HepG2 (cell line): ENCODE results near the gene FGFR3. TPM values are rescaled to one million over a fixed set of nuclear protein-coding genes. Genes with fewer than 3 reads are reported as not detected.
A peak's percentile ranks its signal among the peaks of the same experiment; 100 is the strongest.

Source experiments
- ATM ChIP-seq: fragments of 450-650 bp; IDR thresholded peaks from 2 replicates; pipeline ENCODE4 v1.7.1; 2017; ENCODE audit warnings: mild to moderate bottlenecking, borderline replicate concordance
- CSRNP1 ChIP-seq: sonication (generic); formaldehyde crosslinking; IDR thresholded peaks from 2 replicates; pipeline ENCODE4 v1.8.1; 2023; ENCODE audit warnings: mild to moderate bottlenecking, missing genetic modification reagents
- GABPB1 ChIP-seq: IDR thresholded peaks from 2 replicates; pipeline ENCODE4 v1.6.1; 2016; ENCODE audit warnings: mild to moderate bottlenecking, missing genetic modification reagents, moderate library complexity, missing compliant biosample characterization
- SUZ12 ChIP-seq: fragments of 150-350 bp; IDR thresholded peaks from 2 replicates; pipeline ENCODE4 v1.6.1; 2014; ENCODE audit warnings: low read depth, low read length
- TBL1XR1 ChIP-seq: fragments of 150-350 bp; IDR thresholded peaks from 2 replicates; pipeline ENCODE4 v1.6.1; 2014; ENCODE audit warnings: borderline replicate concordance, low read length; ENCODE audit not compliant: partially characterized antibody
- U2AF1 ChIP-seq: fragments of 200-400 bp; formaldehyde crosslinking; optimal IDR thresholded peaks from 2 replicates; pipeline ENCODE3; 2017; ENCODE audit warnings: mild to moderate bottlenecking, low read depth, low read length
- WIZ ChIP-seq: sonication (generic); formaldehyde crosslinking; IDR thresholded peaks from 2 replicates; pipeline ENCODE4 v1.5.1; 2020; ENCODE audit warnings: mild to moderate bottlenecking, missing genetic modification reagents
- ZFP36 ChIP-seq: fragments of 150-350 bp; IDR thresholded peaks from 2 replicates; pipeline ENCODE4 v1.6.1; 2018; ENCODE audit warnings: borderline replicate concordance, low read length, low read depth; ENCODE audit not compliant: partially characterized antibody
- ZFP41 ChIP-seq: sonication (generic); formaldehyde crosslinking; IDR thresholded peaks from 2 replicates; pipeline ENCODE4 v1.4.0; 2020; ENCODE audit warnings: mild to moderate bottlenecking, missing genetic modification reagents, borderline replicate concordance
- ZNF563 ChIP-seq: sonication (generic); formaldehyde crosslinking; IDR thresholded peaks from 2 replicates; pipeline ENCODE4 v1.8.0; 2022; ENCODE audit warnings: mild to moderate bottlenecking, moderate library complexity, missing genetic modification reagents
- ZNF724P ChIP-seq: sonication (generic); formaldehyde crosslinking; IDR thresholded peaks from 2 replicates; pipeline ENCODE4 v1.8.0; 2022; ENCODE audit warnings: missing genetic modification reagents, borderline replicate concordance
- polyA plus RNA-seq, 8 experiments: library from polyadenylated mRNA; depleted of rRNA in 3 of 8; stranded (reverse) in 7 of 8; unstranded in 1 of 8; fragments of >200 nt; fragmentation: Illumina TruSeq in 4 of 8; extraction: Trizol in 4 of 8; gene quantifications; 2 replicates each; pipeline versions ENCODE4 v1.2.1 to v1.2.3, GENCODE V29; 2011 to 2016; ENCODE audit warnings: low read depth in 4 of 8, missing spikeins in 1 of 8, mixed read lengths in 1 of 8; ENCODE audit not compliant: insufficient read depth in 1 of 8
- total RNA-seq, 5 experiments: library from RNA; depleted of rRNA; stranded (reverse); fragments of >200 nt; fragmentation: Illumina TruSeq; extraction: Trizol; gene quantifications; 2 replicates each; pipeline ENCODE4 v1.2.3, GENCODE V29; 2016; ENCODE audit warnings: low read depth in 1 of 5
- TF ChIP-seq, protein P1 (sequence below): sonication (generic); formaldehyde crosslinking; IDR thresholded peaks from 2 replicates; pipeline ENCODE4 v1.4.0; 2020; ENCODE audit warnings: missing genetic modification reagents, mild to moderate bottlenecking, borderline replicate concordance
- TF ChIP-seq, protein P2 (sequence below): sonication (generic); formaldehyde crosslinking; IDR thresholded peaks from 2 replicates; pipeline ENCODE4 v1.4.0; 2020; ENCODE audit warnings: low read depth, mild to moderate bottlenecking, missing genetic modification reagents
- TF ChIP-seq, protein P3 (sequence below): sonication (generic); formaldehyde crosslinking; IDR thresholded peaks from 2 replicates; pipeline ENCODE4 v1.4.0; 2020; ENCODE audit warnings: missing genetic modification reagents, borderline replicate concordance
- TF ChIP-seq, protein P4 (sequence below): IDR thresholded peaks from 2 replicates; pipeline ENCODE4 v1.6.1; 2018; ENCODE audit warnings: missing genetic modification reagents
- TF ChIP-seq, protein P5 (sequence below): sonication (generic); formaldehyde crosslinking; IDR thresholded peaks from 2 replicates; pipeline ENCODE4 v1.5.0; 2020; ENCODE audit warnings: mild to moderate bottlenecking, low read depth, missing genetic modification reagents, borderline replicate concordance

The FGFR3 gene
- total and polyA plus RNA-seq, 2 of the 13 experiments (the other 11 are each of a cell fraction or from before 2014, with no cell fraction given): 103 to 109 TPM

- TF ChIP-seq, protein P1, sequence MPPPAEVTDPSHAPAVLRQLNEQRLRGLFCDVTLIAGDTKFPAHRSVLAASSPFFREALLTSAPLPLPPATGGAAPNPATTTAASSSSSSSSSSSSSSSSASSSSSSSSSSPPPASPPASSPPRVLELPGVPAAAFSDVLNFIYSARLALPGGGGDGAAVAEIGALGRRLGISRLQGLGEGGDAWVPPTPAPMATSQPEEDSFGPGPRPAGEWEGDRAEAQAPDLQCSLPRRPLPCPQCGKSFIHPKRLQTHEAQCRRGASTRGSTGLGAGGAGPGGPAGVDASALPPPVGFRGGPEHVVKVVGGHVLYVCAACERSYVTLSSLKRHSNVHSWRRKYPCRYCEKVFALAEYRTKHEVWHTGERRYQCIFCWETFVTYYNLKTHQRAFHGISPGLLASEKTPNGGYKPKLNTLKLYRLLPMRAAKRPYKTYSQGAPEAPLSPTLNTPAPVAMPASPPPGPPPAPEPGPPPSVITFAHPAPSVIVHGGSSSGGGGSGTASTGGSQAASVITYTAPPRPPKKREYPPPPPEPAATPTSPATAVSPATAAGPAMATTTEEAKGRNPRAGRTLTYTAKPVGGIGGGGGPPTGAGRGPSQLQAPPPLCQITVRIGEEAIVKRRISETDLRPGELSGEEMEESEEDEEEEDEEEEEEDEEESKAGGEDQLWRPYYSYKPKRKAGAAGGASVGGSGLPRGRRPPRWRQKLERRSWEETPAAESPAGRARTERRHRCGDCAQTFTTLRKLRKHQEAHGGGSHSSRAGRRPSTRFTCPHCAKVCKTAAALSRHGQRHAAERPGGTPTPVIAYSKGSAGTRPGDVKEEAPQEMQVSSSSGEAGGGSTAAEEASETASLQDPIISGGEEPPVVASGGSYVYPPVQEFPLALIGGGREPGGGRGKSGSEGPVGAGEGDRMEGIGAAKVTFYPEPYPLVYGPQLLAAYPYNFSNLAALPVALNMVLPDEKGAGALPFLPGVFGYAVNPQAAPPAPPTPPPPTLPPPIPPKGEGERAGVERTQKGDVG (CRISPR knock-in tag): no peak
- TF ChIP-seq CSRNP1 (CRISPR knock-in tag) (0 out of 2 replicates have a peak, but pooled peaks have one; percentile 47), WIZ (CRISPR knock-in tag) (no peak; the same call in 1 of the 2 replicates), ZFP36 (peak; percentile 69), ZFP41 (CRISPR knock-in tag) (no peak), TBL1XR1 (no peak), SUZ12 (no peak), ATM (no peak), ZNF563 (CRISPR knock-in tag) (0 out of 2 replicates have a peak, but pooled peaks have one; percentile 40), GABPB1 (CRISPR knock-in tag) (peak; percentile 65; the same call in 1 of the 2 replicates), ZNF724P (CRISPR knock-in tag) (no peak), U2AF1 (no peak)
- TF ChIP-seq, protein P2, sequence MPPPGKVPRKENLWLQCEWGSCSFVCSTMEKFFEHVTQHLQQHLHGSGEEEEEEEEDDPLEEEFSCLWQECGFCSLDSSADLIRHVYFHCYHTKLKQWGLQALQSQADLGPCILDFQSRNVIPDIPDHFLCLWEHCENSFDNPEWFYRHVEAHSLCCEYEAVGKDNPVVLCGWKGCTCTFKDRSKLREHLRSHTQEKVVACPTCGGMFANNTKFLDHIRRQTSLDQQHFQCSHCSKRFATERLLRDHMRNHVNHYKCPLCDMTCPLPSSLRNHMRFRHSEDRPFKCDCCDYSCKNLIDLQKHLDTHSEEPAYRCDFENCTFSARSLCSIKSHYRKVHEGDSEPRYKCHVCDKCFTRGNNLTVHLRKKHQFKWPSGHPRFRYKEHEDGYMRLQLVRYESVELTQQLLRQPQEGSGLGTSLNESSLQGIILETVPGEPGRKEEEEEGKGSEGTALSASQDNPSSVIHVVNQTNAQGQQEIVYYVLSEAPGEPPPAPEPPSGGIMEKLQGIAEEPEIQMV: peak; percentile 72; the same call in 1 of the 2 replicates
- TF ChIP-seq, protein P3, sequence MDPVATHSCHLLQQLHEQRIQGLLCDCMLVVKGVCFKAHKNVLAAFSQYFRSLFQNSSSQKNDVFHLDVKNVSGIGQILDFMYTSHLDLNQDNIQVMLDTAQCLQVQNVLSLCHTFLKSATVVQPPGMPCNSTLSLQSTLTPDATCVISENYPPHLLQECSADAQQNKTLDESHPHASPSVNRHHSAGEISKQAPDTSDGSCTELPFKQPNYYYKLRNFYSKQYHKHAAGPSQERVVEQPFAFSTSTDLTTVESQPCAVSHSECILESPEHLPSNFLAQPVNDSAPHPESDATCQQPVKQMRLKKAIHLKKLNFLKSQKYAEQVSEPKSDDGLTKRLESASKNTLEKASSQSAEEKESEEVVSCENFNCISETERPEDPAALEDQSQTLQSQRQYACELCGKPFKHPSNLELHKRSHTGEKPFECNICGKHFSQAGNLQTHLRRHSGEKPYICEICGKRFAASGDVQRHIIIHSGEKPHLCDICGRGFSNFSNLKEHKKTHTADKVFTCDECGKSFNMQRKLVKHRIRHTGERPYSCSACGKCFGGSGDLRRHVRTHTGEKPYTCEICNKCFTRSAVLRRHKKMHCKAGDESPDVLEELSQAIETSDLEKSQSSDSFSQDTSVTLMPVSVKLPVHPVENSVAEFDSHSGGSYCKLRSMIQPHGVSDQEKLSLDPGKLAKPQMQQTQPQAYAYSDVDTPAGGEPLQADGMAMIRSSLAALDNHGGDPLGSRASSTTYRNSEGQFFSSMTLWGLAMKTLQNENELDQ (CRISPR knock-in tag): no peak
- TF ChIP-seq, protein P4, sequence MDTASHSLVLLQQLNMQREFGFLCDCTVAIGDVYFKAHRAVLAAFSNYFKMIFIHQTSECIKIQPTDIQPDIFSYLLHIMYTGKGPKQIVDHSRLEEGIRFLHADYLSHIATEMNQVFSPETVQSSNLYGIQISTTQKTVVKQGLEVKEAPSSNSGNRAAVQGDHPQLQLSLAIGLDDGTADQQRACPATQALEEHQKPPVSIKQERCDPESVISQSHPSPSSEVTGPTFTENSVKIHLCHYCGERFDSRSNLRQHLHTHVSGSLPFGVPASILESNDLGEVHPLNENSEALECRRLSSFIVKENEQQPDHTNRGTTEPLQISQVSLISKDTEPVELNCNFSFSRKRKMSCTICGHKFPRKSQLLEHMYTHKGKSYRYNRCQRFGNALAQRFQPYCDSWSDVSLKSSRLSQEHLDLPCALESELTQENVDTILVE (CRISPR knock-in tag): no peak
- TF ChIP-seq, protein P5, sequence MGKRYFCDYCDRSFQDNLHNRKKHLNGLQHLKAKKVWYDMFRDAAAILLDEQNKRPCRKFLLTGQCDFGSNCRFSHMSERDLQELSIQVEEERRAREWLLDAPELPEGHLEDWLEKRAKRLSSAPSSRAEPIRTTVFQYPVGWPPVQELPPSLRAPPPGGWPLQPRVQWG (CRISPR knock-in tag): no peak
These were observed 46.0 kb upstream of the FGFR3 start (continued) for GRCh38 chr4:1746919-1747602.
